ENCODE data around the gene STXBP1.

STXBP1 gene

GRCh38 chr9:127734747-127735529 lies 122.9 kb downstream of the STXBP1 start, which contains the start of gene TOR2A:
Gene TOR2A (minus strand): TSS chr9:127735294. CDS start chr9:127735270, 24 bp downstream.
- DNase-seq (ENCODE audit: low read depth in 2 of 2) = peak; percentile 97 to 98

GRCh38 chr9:127735530-127736185 lies 123.6 kb downstream of the STXBP1 start:
- DNase-seq (ENCODE audit: low read depth in 2 of 2) = no peak

GRCh38 chr9:127738666-127739065 lies 126.6 kb downstream of the STXBP1 start:
- DNase-seq (ENCODE audit: low read depth in 2 of 2) = no peak

DNA sequence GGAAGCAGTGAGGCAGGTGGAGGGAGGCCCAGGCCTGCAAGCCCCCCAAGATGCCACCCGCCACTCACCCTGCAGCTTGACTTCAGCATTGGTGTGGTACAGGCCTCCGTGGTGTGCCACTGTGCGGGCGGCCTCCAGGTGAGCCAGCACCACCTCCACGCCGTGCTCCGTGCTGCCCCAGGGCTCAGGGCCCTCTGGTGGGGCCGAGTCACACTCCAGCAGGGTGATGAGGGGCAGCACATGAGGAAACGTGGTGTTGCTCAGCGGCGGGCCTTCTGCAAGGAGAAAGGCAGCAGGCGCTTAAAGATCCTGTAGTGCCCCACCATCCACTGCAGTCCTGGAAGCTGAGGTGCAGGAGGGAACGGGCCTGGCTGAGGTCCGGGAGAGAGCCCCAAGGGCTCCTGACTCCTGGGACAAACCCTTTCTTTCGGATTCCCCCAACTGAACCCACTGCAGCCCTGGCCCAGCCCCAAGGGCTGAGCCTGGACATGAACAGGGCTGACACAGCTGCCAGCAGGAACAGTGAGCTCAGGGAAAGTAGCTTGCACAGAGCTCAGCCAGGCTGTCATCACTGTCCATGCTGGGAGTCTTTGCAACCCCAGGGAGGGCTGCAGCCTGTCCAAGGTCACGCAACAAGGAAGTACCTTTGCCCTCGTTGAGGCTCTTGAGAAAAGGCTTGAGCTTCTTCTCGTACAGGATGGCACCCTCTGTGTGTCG lies 127.7 kb downstream of the STXBP1 start:
- DNase-seq (ENCODE audit: low read depth in 2 of 2) = no peak

DNA sequence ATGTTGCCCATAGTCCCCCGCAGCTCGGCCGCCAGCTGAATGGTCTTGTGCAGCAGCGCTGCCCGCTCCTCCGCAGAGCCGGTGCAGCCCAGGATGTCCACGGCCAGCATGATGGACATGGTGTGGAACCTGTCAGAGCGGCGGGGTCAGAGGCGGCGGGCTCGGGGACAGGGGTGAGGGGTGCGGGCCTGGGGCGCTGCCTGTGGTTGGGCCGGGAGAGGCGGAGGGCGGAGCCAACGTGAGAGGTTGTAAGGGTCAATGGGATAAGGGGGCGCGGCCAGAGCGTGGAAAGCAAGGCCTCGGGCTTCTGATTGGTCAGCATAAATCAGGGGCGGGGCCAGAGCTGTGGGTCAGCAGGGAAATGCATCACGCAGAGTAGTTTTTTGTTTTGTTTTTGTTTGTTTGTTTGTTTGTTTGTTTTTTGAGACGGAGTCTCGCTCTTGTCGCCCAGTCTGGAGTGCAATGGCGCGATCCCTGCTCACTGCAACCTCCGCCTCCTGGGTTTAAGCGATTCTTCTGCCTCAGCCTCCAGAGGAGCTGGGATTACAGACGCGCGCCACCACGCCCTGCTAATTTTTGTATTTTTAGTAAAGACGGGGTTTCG lies 129.9 kb downstream of the STXBP1 start:
- no peak for DNase-seq (ENCODE audit: low read depth in 2 of 2)

Data from stimulated activated CD4-positive, alpha-beta T cell treated with anti-CD3 and anti-CD28 coated beads, Interleukin-15, amount 100 ng/mL, for 48 hours (primary cell).